Endothelial cell of umbilical vein (primary cell): ENCODE results near the gene SLC22A23. TPM values are rescaled to one million over a fixed set of nuclear protein-coding genes. Genes with fewer than 3 reads are reported as not detected.

Experiments
- BruUV-seq: library from RNA; stranded (reverse); fragments of 400-500 nt; replicated peaks from 2 replicates; lab custom pipeline; 2021; lab: Mats Ljungman, UMichigan
- CTCF ChIA-PET: fragments of 300-600, 350-600 bp; sonication (Branson Sonifier 250); formaldehyde crosslinking; loops from one replicate; lab custom pipeline; 2021; ENCODE audit warnings: antibody characterized with exemption, inconsistent platforms; lab: Charles Lee
- POLR2A ChIA-PET: fragments of 300-600, 350-600 bp; sonication (Branson Sonifier 250); formaldehyde crosslinking; loops from one replicate; lab custom pipeline; 2021; ENCODE audit warnings: antibody characterized with exemption, inconsistent platforms; lab: Charles Lee
- DNase-seq: peaks from one replicate; pipeline ENCODE4 v3.0.0-alpha.2; 2011; ENCODE audit warnings: low read depth, low spot score
- FAIRE-seq: peaks from 2 replicates; lab custom pipeline; 2011; peaks lifted over from hg19 to GRCh38; lab: Jason Lieb, UNC
- H2AFZ ChIP-seq: 2 replicates; pipeline ENCODE4 v1.6.0; 2012; ENCODE audit warnings: low read depth, low read length, control low read depth, inconsistent platforms
- H3K27ac ChIP-seq: 2 replicates; pipeline ENCODE4 v1.5.1; 2011; ENCODE audit warnings: low read depth, mild to moderate bottlenecking, control low read depth, low read length, moderate library complexity; ENCODE audit not compliant: insufficient read depth
- H3K27me3 ChIP-seq, 2 experiments: 2 replicates each; pipeline versions ENCODE4 v1.6.0 to v1.6.1; 2011; ENCODE audit warnings: low read length in 2 of 2, mixed read lengths in 1 of 2; ENCODE audit not compliant: control insufficient read depth in 2 of 2, insufficient read depth in 2 of 2
- H3K36me3 ChIP-seq, 2 experiments: 2 replicates in 1 of 2; 3 replicates in 1 of 2; pipeline ENCODE4 v1.5.1; 2011; ENCODE audit warnings: low read length in 2 of 2, mild to moderate bottlenecking in 1 of 2, moderate library complexity in 1 of 2; ENCODE audit not compliant: control insufficient read depth in 2 of 2, insufficient read depth in 2 of 2; ENCODE audit errors: extremely low read depth in 1 of 2
- H3K4me1 ChIP-seq: 3 replicates; pipeline ENCODE4 v1.5.1; 2011; ENCODE audit warnings: mild to moderate bottlenecking, low read length; ENCODE audit not compliant: control insufficient read depth, insufficient read depth; ENCODE audit errors: extremely low read depth
- H3K4me2 ChIP-seq: 2 replicates; pipeline ENCODE4 v1.6.1; 2011; ENCODE audit warnings: low read length, control low read depth, mixed read lengths; ENCODE audit not compliant: insufficient read depth
- H3K4me3 ChIP-seq, 3 experiments: fragments of 200-600 bp in 1 of 3; sonication (generic), shearing (Covaris generic) in 1 of 3; replicated peaks in 1 of 3; 2 replicates each; pipeline ENCODE4 v1.5.1; 2011 to 2016; ENCODE audit warnings: control low read depth in 3 of 3, low read length in 3 of 3, mild to moderate bottlenecking in 2 of 3, inconsistent platforms in 1 of 3, low read depth in 1 of 3, moderate library complexity in 1 of 3; ENCODE audit not compliant: insufficient read depth in 1 of 3
- H3K79me2 ChIP-seq: 2 replicates; pipeline ENCODE4 v1.6.0; 2012; ENCODE audit warnings: low read length, inconsistent platforms; ENCODE audit not compliant: control insufficient read depth, insufficient read depth
- H3K9ac ChIP-seq: replicated peaks from 2 replicates; pipeline ENCODE3; 2011; ENCODE audit warnings: low read length, control low read depth; ENCODE audit not compliant: insufficient read depth; ENCODE audit errors: extremely low read depth
- H3K9me1 ChIP-seq: replicated peaks from 3 replicates; pipeline ENCODE4 v1.6.0; 2011; ENCODE audit warnings: mild to moderate bottlenecking, low read length; ENCODE audit not compliant: control insufficient read depth, insufficient read depth; ENCODE audit errors: extremely low read depth
- H3K9me3 ChIP-seq: replicated peaks from 2 replicates; pipeline ENCODE4 v1.5.1; 2012; ENCODE audit warnings: low read length, inconsistent platforms; ENCODE audit not compliant: control insufficient read depth, insufficient read depth
- H4K20me1 ChIP-seq: replicated peaks from 2 replicates; pipeline ENCODE3; 2011; ENCODE audit warnings: mild to moderate bottlenecking, low read length; ENCODE audit not compliant: control insufficient read depth, insufficient read depth; ENCODE audit errors: extremely low read depth
- EZH2 ChIP-seq: IDR thresholded peaks from 2 replicates; pipeline ENCODE4 v1.6.1; 2012; ENCODE audit warnings: borderline replicate concordance, low read depth, mild to moderate bottlenecking, moderate library complexity, low read length, inconsistent platforms; ENCODE audit not compliant: severe bottlenecking
- FOS ChIP-seq: IDR thresholded peaks from 2 replicates; pipeline ENCODE4 v1.6.1; 2011; ENCODE audit warnings: mild to moderate bottlenecking, low read length, moderate library complexity, borderline replicate concordance; ENCODE audit not compliant: insufficient read depth
- GATA2 ChIP-seq: IDR thresholded peaks from 2 replicates; pipeline ENCODE4 v1.7.0; 2011; ENCODE audit warnings: low read depth, mild to moderate bottlenecking, moderate library complexity, mixed read lengths, low read length; ENCODE audit not compliant: insufficient read length, insufficient read depth
- JUN ChIP-seq: IDR thresholded peaks from 2 replicates; pipeline ENCODE4 v1.6.1; 2011; ENCODE audit warnings: borderline replicate concordance, low read depth; ENCODE audit not compliant: insufficient read length, insufficient read depth
- MYC ChIP-seq: IDR thresholded peaks from one replicate; pipeline ENCODE4 v1.6.1; 2011; ENCODE audit warnings: mild to moderate bottlenecking, low read depth, low read length
- POLR2A ChIP-seq: IDR thresholded peaks from 2 replicates; pipeline ENCODE4 v1.6.1; 2012; ENCODE audit warnings: low read depth, mild to moderate bottlenecking, control low read depth, low read length
- POLR2AphosphoS5 ChIP-seq: IDR thresholded peaks from 2 replicates; pipeline ENCODE4 v1.6.1; 2012; ENCODE audit warnings: low read depth, mild to moderate bottlenecking, control low read depth, low read length, moderate library complexity; ENCODE audit not compliant: insufficient read depth
- dilution Hi-C: fragments of 300-500 bp; cut with MboI; formaldehyde crosslinking; loops from one replicate; pipeline ENCODE4 v1.15.0; 2019; ENCODE audit warnings: low sequenced_read_pairs; ENCODE audit not compliant: extremely low pct_ligation_motif_present
- intact Hi-C: fragments of 100-400 bp; cut with micrococcal nuclease; formaldehyde crosslinking; loops from one replicate; pipeline ENCODE4 v1.10.0; 2022
- polyA plus RNA-seq, 4 experiments: library from polyadenylated mRNA; depleted of rRNA in 3 of 4; stranded (reverse) in 3 of 4; unstranded in 1 of 4; fragments of >200 nt; gene quantifications; 2 replicates each; pipeline versions ENCODE4 v1.2.1 to v1.2.3, GENCODE V29; 2011 to 2012; ENCODE audit warnings: missing spikeins in 1 of 4
- total RNA-seq: library from RNA; stranded (reverse); gene quantifications from 2 replicates; pipeline ENCODE4 v1.2.3, GENCODE V29; 2021
- TF ChIP-seq, protein P1 (sequence below), 2 donors: IDR thresholded peaks; 1 replicate in 1 of 2; 2 replicates in 1 of 2; pipeline ENCODE4 v1.5.1; 2011; ENCODE audit warnings: low read length in 2 of 2, mild to moderate bottlenecking in 2 of 2, moderate library complexity in 2 of 2, control low read depth in 1 of 2, inconsistent platforms in 1 of 2, low read depth in 1 of 2; ENCODE audit not compliant: insufficient read depth in 1 of 2; ENCODE audit errors: extremely low read depth in 1 of 2

The SLC22A23 gene
- total and polyA plus RNA-seq, 2 donors (not counting 3 experiments of a cell fraction or from before 2014, with no cell fraction given), result 4.2 to 14.3 TPM

- H3K27me3 ChIP-seq, result no peaks in the 10 kb centered on the region
- H3K4me2 ChIP-seq, result no peak overlapping the region
- no peak overlapping the region for H3K9ac ChIP-seq
- no peak for FAIRE-seq
- H3K4me3 ChIP-seq, result no peak overlapping the region
- intact Hi-C loops (no loop called here), dilution Hi-C loops (loop anchor here (25.0 kb wide), 1 partner anchor 693 kb away; no protein-coding TSS in a partner anchor)
- H3K4me1 ChIP-seq, result peaks cover 6% of the 10 kb centered on the region
- H3K27ac ChIP-seq, result no peak overlapping the region
- peaks cover 0 to 2% of the 10 kb centered on the region in 2 experiments for H3K36me3 ChIP-seq
- ChIA-PET CTCF (no interaction called here), POLR2A (no interaction called here)
- no peak for DNase-seq
- no peaks in the 10 kb centered on the region for H3K79me2 ChIP-seq
- no peaks in the 10 kb centered on the region for H3K9me3 ChIP-seq
- no TSS peak for BruUV-seq
- H4K20me1 ChIP-seq, result no peaks in the 10 kb centered on the region
- H2AFZ ChIP-seq, result no peak overlapping the region
- TF ChIP-seq POLR2A (no peak), FOS (no peak), EZH2 (no peak), MYC (no peak), GATA2 (no peak), POLR2AphosphoS5 (no peak), JUN (no peak)
- TF ChIP-seq, protein P1, sequence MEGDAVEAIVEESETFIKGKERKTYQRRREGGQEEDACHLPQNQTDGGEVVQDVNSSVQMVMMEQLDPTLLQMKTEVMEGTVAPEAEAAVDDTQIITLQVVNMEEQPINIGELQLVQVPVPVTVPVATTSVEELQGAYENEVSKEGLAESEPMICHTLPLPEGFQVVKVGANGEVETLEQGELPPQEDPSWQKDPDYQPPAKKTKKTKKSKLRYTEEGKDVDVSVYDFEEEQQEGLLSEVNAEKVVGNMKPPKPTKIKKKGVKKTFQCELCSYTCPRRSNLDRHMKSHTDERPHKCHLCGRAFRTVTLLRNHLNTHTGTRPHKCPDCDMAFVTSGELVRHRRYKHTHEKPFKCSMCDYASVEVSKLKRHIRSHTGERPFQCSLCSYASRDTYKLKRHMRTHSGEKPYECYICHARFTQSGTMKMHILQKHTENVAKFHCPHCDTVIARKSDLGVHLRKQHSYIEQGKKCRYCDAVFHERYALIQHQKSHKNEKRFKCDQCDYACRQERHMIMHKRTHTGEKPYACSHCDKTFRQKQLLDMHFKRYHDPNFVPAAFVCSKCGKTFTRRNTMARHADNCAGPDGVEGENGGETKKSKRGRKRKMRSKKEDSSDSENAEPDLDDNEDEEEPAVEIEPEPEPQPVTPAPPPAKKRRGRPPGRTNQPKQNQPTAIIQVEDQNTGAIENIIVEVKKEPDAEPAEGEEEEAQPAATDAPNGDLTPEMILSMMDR (IDR thresholded peaks at IDR 0.05; ENCODE audit: extremely low read depth in 1 of 2, insufficient read depth in 1 of 2, low read depth in 1 of 2, low read length in 2 of 2), result no peak
- H3K9me1 ChIP-seq, result no peaks in the 10 kb centered on the region
Measured at GRCh38 chr6:3294396-3294795, 162.5 kb downstream of the SLC22A23 start.
